Measurements from ENCODE around the gene DPM3. TPM values are rescaled to one million over a fixed set of nuclear protein-coding genes. Genes with fewer than 3 reads are reported as not detected.

DPM3 gene
- total RNA-seq, 1 donor from 2014 or later: 71.1 TPM

GRCh38 chr1:155092131-155092530, 48.2 kb downstream of the DPM3 start:
- H3K27me3 ChIP-seq: no peaks in the 10 kb centered on the region
- H3K36me3 ChIP-seq: no peaks in the 10 kb centered on the region
- peaks cover 12% of the 10 kb centered on the region for H3K4me1 ChIP-seq
- no peak overlapping the region for H3K4me3 ChIP-seq
- DNase-seq (no peak), ATAC-seq (no peak)
- TF ChIP-seq, protein P1, sequence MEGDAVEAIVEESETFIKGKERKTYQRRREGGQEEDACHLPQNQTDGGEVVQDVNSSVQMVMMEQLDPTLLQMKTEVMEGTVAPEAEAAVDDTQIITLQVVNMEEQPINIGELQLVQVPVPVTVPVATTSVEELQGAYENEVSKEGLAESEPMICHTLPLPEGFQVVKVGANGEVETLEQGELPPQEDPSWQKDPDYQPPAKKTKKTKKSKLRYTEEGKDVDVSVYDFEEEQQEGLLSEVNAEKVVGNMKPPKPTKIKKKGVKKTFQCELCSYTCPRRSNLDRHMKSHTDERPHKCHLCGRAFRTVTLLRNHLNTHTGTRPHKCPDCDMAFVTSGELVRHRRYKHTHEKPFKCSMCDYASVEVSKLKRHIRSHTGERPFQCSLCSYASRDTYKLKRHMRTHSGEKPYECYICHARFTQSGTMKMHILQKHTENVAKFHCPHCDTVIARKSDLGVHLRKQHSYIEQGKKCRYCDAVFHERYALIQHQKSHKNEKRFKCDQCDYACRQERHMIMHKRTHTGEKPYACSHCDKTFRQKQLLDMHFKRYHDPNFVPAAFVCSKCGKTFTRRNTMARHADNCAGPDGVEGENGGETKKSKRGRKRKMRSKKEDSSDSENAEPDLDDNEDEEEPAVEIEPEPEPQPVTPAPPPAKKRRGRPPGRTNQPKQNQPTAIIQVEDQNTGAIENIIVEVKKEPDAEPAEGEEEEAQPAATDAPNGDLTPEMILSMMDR (IDR thresholded peaks at IDR 0.05): no peak
- no peak overlapping the region for H3K27ac ChIP-seq
- intact Hi-C loops (cut with DNase I): loop anchor here (5.0 kb wide), 2 partner anchors 35 to 75 kb away; partner anchors contain the start of gene EFNA1
- no peaks in the 10 kb centered on the region for H3K9me3 ChIP-seq

DNA sequence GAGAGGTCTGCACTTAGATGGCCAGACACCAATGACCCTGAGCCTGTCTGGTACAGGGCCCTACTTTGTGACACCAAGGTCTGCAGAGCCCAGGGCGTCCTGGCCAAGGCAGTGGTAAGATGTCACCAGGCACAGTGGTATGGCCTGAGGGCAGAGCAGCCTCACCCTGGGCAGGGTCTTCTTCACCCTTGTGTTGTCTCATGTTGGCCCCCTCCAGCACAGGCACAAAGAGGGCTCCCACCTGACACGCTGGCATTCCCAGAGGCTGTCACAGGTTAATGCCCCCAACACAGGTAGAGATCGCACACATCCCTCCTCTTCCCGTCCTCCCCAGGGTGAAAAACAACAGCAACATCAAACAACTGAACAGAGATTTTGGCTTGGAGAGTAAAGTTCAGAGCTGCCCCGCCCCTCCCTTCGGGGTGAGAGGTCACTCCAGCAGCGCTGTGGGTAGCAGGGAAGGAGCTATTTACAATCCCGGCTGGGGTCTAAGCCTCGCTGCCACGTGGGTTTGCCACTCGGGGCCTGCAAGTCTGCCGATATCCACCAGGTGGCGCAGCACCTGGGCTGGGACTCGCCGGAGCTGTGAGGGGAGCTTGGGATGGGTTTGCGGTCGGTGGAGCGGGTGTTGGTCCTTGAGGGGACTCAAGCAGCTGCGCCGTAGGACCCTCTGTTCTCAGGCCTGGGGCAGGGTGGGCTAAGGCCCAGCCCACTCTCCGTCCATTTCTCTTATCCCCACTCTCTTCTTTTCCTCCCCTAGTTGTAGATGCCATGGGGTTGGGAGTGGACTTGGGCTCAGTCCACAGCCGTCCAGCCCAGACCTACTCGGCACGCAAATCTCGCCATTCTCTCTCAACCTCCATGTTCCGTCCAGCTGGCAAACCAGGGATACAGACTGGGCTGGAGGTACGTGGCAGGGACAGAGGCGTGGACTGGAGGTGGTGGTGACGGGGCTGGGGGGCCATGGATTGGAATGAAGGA, 49.0 kb downstream of the DPM3 start:
- DNase-seq: peak; percentile 89
- H3K9me3 ChIP-seq: no peaks in the 10 kb centered on the region

More for the DNA sequence above, 49.0 kb downstream of the DPM3 start:
- peak; percentile 84 for ATAC-seq
- Histone ChIP-seq H3K27ac (no peak overlapping the region), H3K4me3 (no peak overlapping the region), H3K27me3 (no peaks in the 10 kb centered on the region), H3K36me3 (no peaks in the 10 kb centered on the region), H3K4me1 (peaks cover 12% of the 10 kb centered on the region)
- TF ChIP-seq, protein P1 (IDR thresholded peaks at IDR 0.05): peak; percentile 99
- intact Hi-C loops (cut with DNase I): loop anchor here (5.0 kb wide), 2 partner anchors 36 to 76 kb away; partner anchors contain the start of gene EFNA1

Other genes with a start within 250 kb of the DPM3 start
- 38.4 TPM for gene PMVK, start 203.8 kb downstream of the DPM3 start, total RNA-seq
- gene PBXIP1, start 184.4 kb downstream of the DPM3 start, total RNA-seq: 75.7 TPM
- gene PYGO2, start 178.7 kb downstream of the DPM3 start, total RNA-seq: 27.0 TPM
- 120 TPM for gene SHC1, start 169.8 kb downstream of the DPM3 start, total RNA-seq
- gene CKS1B, start 165.8 kb downstream of the DPM3 start, total RNA-seq: 27.0 TPM
- 29.0 TPM for gene FLAD1, start 157.2 kb downstream of the DPM3 start, total RNA-seq
- gene LENEP, start 146.9 kb downstream of the DPM3 start, total RNA-seq: not detected
- gene ZBTB7B, start 137.7 kb downstream of the DPM3 start, total RNA-seq: 80.4 TPM
- 1.5 TPM for gene DCST2, start 106.8 kb downstream of the DPM3 start, total RNA-seq
- gene DCST1, start 106.7 kb downstream of the DPM3 start, total RNA-seq: not detected
- gene ADAM15, start 89.2 kb downstream of the DPM3 start, total RNA-seq: 163 TPM
- gene EFNA4, start 76.8 kb downstream of the DPM3 start, total RNA-seq: 5.3 TPM
- gene EFNA3, start 61.7 kb downstream of the DPM3 start, total RNA-seq: 1.0 TPM
- gene EFNA1, start 12.7 kb downstream of the DPM3 start, total RNA-seq: 178 TPM
- gene SLC50A1, start 4.7 kb downstream of the DPM3 start, total RNA-seq: 44.7 TPM
- 130 TPM for gene KRTCAP2, start 32.8 kb upstream of the DPM3 start, total RNA-seq
- gene TRIM46, start 33.3 kb upstream of the DPM3 start, total RNA-seq: 0.43 TPM
- 24.9 TPM for gene THBS3, start 67.4 kb upstream of the DPM3 start, total RNA-seq
- gene MTX1, start 68.2 kb upstream of the DPM3 start, total RNA-seq: 28.4 TPM
- gene ENTREP3, start 115.0 kb upstream of the DPM3 start, total RNA-seq: 27.8 TPM
- 70.9 TPM for gene SCAMP3, start 121.8 kb upstream of the DPM3 start, total RNA-seq
- gene CLK2, start 133.0 kb upstream of the DPM3 start, total RNA-seq: 51.2 TPM
- gene HCN3, start 136.9 kb upstream of the DPM3 start, total RNA-seq: 2.6 TPM
- gene PKLR, start 160.9 kb upstream of the DPM3 start, total RNA-seq: not detected
- gene FDPS, start 168.3 kb upstream of the DPM3 start, total RNA-seq: 225 TPM
- gene RUSC1, start 180.4 kb upstream of the DPM3 start, total RNA-seq: 27.0 TPM

All from upper lobe of right lung (tissue), 1 donor.